HG02798 (cell line): ENCODE measurements around the gene LYRM9.
"Not testable (repeated sequence)": the region's sequence is repeated elsewhere in the genome, so short reads cannot be mapped to it uniquely, and the experiment has no call there.

Source experiments
- ATAC-seq: cut with Tn5 transposase; IDR thresholded peaks from one replicate; pipeline ENCODE4 v1.9.1; 2021; ENCODE audit warnings: mild to moderate bottlenecking; ENCODE audit not compliant: unreplicated experiment, poor library complexity

Gene LYRM9

DNA sequence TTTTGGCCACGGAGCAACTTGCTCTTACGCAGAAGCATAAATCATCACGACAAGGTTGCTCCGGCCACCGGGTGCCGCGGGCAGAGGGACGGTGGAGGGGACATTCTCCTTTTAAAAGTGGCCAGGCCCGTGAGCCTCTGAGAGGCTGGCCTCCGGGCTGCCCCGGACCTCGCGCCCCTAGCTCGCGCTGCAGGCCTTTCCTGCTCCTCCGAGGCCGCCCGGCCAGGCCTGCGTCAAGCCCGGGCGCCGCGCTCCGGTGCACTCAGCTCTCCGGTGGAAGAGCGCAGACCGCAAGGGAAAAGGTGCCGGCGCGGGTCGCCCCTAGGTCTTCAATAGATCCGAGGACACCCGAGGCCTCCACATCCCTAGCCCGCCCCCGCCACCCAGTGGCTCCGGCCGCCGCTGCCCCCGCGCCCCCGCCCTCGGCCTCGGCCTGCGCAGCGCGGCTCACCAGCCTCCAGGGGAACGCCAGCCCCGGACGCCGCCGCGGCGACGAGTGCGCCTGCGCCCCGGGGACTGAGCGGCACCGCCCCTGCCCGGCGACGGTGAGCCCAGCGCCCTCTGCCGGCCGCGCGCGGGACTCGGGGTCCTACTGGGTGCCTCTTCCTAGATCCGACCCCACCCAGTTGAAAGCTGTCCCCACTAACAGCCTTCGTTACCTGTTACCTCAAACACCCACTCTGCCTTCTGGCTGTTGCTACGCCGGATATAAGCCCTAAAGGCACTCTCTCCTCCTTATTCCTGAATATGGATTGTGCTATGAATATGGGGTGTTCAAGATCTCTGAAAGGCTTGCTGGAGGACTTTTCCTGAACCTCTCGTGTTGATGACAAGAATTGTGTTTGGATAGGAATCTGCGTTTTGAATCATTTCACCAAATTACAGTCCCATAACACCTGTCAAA lies at the start of gene LYRM9:
Gene LYRM9 (minus strand): TSS at position 500 of the 904 bp plus-strand sequence. CDS start 10,671 bp downstream, outside the sequence.
- peak; percentile 95 for ATAC-seq

DNA sequence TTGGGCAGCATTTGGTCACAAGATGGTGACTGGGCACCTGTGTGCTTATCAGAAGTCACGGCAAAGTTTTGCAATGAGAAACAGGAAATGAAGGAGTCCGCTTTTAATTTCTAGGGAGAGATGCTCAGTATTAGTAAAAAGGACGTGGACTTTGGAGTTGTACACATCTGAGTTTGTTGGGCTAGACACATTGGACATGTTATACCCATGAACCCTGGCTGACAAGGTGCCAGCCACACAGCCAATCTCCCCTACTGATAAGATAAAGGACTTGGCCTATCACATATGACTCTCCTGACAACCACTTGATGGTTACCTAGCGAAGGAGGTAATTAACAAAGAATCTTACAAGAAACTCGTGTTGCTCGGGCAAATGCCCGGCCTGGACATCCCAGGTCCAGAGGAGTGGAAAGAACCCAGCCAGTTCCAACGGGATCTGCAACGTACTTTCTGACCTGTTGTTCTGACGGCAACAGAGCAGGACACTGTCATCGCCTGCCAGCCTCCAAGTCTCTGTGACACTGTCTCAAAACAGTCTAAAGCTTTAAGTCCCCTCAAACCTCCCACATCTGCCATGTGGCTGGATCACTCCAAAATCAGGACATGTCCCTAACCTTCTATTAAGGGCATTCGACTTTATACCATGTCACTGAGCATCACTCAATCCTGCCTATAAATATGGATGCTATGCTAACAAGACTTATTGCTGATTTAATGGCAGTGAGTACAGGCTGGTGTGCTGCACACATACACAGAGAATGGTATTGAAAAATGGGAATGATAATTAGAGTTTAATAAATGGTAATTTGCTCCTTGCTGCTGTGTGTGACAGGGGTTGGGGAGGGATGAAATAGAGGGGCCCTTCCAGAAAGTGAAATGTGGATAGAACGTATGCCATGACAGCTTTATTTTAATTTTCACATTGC lies 47.6 kb upstream of the LYRM9 start:
- no peak for ATAC-seq

DNA sequence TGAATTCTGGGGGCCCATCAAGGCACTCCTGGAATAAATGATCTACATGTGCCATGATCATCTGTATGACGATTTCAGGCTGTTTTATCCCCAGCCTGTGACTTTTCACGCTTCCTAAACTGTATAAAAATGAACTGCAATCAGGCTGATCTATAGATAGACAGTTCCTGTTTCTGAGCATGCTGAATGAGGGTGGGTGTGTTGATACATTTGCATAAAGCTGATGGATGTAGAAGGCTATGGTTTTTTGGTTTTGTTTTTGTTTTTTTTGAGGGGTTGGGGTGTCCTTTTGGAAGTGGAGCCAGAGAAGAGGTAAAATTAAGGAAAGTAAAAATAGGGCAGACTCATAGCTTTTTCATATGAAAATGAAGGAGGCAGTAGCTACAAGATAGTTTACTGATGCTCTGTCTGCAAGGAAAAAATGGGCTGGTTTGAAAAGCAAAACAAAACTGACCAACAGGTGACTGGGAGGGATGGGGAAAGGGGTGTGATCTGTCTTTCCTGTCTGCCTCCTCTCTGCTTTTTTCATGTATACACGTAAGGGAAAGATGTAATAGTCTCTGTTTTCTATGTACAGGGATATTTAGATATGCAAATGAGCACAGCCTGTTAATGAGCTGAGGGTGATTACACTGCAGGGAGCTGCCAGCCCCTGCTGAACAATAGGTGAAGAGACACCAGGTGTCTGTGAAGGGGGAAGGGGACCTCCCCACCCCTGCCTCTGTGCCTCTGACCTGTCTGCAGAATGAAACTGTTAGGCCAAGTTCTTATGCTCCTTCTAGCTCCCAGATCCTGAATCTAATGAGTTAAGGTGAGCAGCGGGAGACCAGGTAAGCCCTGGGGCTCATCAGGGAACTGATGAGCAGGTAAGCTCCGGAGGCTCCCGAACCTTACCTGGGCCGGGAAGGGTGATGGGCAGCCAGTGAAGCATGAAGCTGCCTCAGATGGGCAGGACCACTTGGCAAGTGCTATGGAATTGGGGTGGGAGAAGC lies 46.6 kb upstream of the LYRM9 start:
- no peak for ATAC-seq

DNA sequence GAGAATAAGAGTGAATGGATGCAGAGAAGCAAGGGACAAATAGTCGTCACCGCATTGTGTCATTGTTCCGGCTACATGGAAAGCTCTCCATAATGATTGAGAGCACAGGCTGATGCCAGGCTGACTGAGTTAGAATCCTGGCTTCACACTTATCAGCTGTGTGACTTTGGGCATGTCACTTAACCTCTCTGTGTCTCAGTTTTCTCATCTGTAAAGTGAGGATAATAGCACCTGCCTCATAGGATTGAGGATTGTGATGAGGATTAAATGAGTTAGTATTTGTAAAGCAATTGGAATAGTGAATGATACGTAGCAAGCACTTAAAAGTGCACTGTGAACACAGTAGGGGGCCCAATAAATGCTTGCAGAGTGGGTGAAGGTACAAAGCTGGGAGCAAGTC lies 45.7 kb upstream of the LYRM9 start:
- no peak for ATAC-seq

DNA sequence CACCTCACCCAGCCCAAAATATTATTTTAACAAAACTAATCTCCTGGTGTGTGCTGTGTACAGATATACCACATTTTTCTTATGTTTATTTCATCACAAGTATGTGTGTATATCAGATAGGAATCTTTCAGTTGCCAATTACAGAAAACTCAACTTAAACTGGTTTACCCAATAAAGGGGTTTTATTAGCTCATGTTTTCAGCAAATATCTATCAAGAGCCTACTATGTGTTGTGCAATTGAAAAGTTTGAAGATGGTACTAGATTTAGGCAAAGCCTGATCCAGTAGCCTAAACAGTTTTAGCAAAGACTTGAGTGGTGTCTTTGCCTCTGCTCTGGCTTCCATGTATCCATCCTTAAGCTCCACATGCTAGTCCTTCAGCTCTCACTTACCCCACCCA lies 45.1 kb upstream of the LYRM9 start:
- no peak for ATAC-seq

DNA sequence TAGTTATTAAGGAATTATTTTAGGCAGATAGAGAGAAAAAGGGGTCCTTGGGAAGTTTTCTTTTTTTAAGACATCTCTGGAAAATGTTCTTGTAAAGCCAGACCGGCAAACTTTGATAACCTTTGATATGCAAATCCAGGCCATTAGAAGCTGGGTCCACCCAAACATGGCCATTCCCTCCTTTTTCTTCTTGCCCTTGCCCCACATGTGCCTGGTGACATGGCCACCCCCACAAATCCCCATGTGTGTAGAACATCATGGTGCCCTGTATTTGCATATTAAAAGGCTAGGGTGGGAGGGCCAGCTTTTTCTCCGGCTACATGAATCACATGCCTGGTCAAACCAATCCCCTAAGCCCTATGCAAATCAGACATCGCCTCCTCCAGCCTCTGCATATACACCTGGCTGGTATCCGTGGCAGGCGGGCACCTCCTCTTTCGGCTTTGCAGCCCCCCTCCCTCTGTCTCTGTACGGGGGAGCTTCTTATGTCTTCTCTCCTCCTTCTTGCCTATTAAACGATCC lies 43.9 kb upstream of the LYRM9 start:
- no peak for ATAC-seq

DNA sequence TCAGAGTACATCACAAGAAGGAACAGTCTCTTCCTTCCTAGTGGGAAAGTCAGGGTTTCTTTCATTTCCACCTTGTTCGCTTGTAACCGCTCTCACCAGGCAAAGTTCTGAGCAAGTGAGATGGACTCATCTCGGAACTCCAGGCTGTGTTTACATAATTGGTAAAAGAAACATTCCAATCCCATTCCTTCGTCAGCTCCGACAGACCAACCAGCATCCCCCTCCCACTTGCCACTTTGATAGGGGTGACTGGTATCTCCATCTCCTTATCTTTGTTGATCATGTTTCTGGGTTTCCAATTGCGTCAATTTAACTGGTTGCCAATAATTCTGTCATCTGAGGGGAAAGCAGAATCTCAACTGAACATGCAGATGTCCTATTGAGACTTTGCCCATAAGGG lies 36.8 kb upstream of the LYRM9 start:
- ATAC-seq, result no peak

DNA sequence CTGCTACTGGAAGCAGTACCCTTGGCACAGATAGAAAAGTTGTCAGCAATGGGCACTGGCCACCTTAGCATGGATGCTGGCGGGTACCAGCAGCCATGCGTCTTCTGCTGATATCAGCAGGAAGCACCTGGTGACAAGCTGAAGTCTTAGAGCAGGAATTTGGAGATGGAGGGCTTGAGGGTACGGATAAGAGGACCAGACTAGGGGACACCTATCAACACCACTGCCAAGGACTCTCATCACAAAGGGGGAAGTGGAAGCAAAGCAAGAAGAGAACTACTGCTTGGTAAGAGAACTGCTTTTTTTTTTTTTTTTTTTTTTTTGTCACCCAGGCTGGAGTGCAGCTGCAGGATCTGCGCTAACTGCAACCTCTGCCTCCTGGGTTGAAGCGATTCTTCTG lies 35.4 kb upstream of the LYRM9 start:
- ATAC-seq, result no peak

DNA sequence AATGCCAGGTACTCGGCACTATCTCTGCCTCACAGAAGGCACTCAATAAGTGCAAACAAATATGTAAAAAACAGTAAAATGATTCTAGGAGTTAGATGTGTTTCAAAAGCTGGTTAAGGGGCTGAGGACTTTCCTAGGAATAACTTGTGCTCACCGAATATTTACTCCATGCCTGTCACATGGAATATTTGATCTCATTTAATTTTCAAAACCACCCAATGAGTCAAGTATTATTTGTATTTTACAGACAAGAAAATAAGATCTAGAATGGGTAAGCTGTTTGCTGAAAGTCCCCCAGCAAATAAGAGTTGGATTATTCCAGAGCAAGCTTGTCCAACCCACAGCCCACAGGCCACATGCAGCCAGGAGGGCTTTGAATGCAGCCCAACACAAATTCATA lies 34.6 kb upstream of the LYRM9 start:
- no peak for ATAC-seq

DNA sequence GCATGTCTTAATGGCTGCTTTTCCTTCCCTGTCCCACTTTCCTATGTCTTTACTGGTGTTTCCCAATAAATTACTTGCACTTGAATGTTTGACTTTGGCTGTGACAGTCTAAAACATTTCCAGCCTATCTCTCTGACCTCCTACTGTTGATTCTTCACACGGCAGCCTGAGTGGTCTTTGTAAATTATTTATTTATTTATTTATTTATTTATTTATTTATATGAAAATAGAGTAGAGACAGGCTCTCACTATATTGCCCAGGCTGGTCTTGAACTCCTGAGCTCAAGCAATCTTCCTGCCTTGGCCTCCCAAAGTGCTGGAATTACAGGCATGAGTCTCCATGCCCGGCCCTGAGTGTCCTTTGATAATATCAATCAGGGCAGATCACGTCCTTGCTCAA lies 28.4 kb upstream of the LYRM9 start:
- ATAC-seq, result no peak

DNA sequence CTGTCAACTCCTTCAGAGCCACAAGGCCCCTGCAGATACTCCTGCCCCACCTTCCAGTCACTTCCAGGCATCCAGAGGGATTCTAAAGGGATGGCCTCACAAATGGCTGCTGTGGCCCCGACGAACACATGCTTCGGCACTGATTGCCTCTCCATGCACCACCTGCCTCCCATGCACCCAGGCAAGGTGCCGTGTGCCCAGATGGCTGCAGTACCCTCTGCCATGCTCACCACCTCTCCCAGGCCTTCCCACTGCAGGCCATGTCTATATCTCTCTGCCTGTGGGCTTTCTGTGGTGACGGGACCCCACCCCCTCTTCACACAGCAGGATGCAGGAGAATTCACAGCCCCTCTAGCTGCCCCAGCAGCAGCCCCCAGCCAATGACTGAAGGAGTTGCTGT lies 27.9 kb upstream of the LYRM9 start:
- ATAC-seq, result no peak

DNA sequence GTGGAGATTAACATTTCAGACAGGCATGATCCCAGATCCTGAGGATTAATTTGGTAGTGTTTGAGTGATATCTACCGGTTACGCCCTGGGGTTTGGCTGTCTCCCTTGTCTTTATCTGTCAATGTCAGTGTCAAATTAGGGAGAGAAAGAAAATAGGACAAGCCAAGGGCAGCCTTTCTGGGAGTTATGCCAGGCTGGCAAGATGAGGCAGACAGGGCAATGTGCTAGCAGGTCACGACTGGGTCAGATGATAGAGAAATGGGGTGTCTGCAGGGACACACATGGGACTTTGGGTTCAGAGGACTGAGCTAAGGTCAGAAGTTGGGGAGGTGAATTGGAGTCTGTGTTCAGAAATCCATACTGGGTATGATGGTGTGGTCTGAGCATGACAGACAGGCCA lies 27.4 kb upstream of the LYRM9 start:
- ATAC-seq, result no peak

DNA sequence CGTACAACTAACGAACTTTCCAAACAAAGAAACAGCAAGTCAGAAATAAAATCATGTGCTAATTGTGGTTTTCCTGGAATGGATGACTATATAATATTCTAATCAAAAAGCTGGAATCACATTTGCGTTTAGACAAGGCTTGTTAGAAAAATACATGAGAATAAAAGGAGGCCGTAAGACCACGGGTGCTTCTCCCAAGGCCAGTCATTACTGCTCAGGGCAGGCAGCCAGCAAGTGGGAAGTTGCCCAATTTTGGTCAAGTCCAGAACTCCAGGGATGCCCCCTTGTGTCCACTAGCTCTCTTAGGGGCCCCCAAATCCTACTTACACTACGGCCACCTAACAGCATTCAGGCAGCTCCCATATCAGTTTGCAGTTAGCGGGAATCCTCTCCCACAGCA lies 25.9 kb upstream of the LYRM9 start:
- ATAC-seq, result no peak

DNA sequence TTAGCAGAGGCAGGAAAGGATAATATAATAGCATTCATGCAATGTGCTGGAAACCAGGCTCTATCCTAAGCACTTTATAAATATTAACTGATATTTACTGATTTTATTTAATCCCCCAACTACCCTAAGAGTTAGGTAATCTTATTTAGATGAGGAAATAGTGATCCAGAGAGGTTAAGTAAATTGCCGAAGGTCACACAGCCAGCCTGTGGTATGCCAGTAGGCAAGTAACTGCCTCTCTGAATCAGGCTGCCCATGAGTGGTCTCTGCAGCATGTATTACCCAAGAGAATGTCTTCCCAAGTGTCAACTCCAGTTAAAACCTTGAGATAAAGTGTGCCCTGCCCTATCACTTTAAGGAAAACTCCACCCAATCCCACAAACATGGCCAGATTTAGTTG lies 25.3 kb upstream of the LYRM9 start:
- ATAC-seq, result no peak

DNA sequence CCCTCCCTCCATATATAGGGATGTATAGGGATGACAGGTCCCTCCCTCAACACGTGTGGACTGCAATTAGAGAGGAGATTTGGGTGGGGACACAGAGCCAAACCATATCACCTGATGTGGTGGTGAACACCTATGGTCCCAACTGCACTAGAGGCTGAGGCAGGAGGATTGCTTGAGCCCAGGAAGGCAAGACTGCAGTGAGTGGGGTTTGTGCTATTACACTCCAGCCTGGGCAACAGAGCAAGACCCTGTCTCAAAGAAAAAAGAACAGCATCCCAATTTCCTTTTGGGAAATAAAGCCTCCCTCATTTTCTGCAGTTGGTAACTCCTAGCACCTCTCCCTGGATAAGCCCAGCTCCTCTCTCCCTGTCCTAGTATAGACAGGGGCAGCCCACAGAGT lies 23.8 kb upstream of the LYRM9 start:
- no peak for ATAC-seq

DNA sequence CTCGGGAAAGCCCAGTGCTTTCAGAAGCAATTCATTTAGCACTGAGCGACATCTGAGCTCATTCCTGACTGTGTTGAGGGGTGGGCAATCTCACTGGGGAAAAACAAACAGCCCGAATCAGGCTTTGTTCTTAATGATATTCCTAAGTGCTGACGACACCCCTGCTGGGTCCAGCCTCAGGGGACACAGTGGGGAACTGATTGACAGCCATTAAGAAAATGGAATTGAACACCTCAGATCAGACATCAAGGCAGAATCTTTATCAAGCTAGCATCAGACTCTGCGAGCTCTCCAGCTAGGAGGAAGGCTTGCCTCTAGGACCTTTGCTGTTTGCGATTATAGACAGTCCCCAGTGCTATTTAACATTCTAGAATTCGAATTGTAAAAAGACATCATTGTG lies 22.5 kb upstream of the LYRM9 start:
- no peak for ATAC-seq

DNA sequence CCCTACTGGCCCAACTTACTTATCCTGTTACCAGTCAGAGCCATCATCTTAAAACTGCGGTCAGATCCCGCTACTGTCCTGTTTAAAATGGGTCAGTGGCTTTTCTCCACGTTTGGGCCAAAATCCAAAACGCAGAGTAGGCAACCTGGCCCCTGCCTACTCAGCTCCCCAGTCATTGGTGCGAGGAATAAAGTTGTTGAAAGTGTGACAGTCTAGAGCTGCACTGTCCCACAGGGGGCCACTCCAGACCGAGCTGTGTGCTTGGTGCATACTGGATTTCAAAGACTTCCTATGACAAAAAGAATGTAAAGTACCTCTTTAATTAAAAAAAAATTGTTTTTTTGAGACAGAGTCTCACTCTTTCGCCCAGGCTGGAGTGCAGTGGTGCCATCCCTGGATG lies 21.2 kb upstream of the LYRM9 start:
- ATAC-seq, result no peak

DNA sequence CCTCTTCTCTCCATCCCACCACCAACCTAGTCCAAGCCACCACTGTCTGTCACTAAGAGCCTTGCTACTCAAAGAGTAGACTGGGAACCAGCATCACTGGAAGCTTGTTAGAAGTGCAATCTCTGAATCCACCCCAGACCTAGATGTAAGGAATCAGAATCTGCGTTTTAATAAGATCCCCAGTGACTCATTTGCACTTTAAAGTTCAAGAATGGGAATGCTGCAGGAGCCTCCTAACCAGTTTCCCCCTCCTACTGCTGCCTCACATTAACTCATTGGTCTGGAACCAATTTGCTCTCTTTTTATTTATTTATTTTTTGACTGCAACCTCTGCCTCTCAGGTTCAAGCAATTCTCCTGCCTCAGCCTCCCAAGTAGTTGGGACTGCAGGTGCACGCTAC lies 19.8 kb upstream of the LYRM9 start:
- no peak for ATAC-seq

DNA sequence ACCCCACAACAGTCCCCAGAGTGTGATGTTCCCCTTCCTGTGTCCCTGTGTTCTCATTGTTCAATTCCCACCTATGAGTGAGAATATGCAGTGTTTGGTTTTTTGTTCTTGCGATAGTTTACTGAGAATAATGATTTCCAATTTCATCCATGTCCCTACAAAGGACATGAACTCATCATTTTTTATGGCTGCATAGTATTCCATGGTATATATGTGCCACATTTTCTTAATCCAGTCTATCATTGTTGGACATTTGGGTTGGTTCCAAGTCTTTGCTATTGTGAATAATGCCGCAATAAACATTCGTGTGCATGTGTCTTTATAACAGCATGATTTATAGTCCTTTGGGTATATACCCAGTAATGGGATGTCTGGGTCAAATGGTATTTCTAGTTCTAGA lies 19.1 kb upstream of the LYRM9 start:
- not testable (repeated sequence) for ATAC-seq

DNA sequence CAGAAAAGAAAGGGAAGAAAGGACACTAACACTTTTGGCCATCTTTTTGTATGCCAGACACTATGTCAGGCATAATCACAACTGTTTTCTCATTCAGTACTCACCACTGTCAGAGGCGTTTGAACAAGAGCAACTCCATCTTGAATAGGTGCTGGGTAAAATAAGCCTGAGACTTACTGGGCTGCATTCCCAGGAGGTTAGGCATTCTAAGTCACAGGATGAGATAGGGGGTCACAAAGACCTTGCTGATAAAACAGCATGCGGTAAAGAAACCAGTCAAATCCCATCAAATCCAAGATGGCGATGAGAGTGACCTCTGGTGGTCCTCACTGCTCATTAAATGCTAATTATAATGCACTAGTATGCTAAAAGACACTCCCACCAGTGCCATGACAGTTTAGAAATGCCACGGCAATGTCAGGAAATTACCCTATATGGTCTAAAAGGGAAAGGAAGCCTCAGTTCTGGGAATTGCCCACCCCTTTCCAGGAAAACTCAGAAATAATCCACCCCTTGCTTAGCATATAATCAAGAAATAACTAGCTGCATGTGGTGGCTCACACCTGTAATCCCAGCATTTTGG lies 14.9 kb upstream of the LYRM9 start:
- ATAC-seq, result no peak
